Panc1 (cell line): ENCODE results near the gene MRAP. TPM values are rescaled to one million over a fixed set of nuclear protein-coding genes. Genes with fewer than 3 reads are reported as not detected.

Experiments used
- ATAC-seq: fragments of 200-7000 bp; cut with Tn5 transposase; 2 replicates; pipeline ENCODE4 v1.9.1; 2020; ENCODE audit warnings: mild to moderate bottlenecking, moderate library complexity
- BruUV-seq: library from RNA; stranded (reverse); fragments of 400-500 nt; replicated peaks from 2 replicates; lab custom pipeline; 2021; lab: Mats Ljungman, UMichigan
- CTCF ChIA-PET: fragments of 300-600 bp; sonication (Branson Sonifier 250); formaldehyde crosslinking; loops from one replicate; lab custom pipeline; 2022; ENCODE audit warnings: antibody characterized with exemption; lab: Charles Lee
- POLR2A ChIA-PET: fragments of 300-600 bp; sonication (Branson Sonifier 250); formaldehyde crosslinking; loops from one replicate; lab custom pipeline; 2022; ENCODE audit warnings: antibody characterized with exemption; lab: Charles Lee
- DNase-seq: peaks from one replicate; pipeline ENCODE4 v3.0.0-alpha.2; 2010; ENCODE audit warnings: low read depth, low spot score
- H3K27ac ChIP-seq: 2 replicates; pipeline ENCODE4 v1.5.1; 2011; ENCODE audit warnings: mild to moderate bottlenecking, low read length, inconsistent platforms
- H3K27me3 ChIP-seq: fragments of 200-500 bp; sonication (Bioruptor generic); 2 replicates; pipeline ENCODE4 v1.6.0; 2014; ENCODE audit warnings: low read length, inconsistent platforms; ENCODE audit not compliant: control insufficient read depth, insufficient read depth
- H3K36me3 ChIP-seq: fragments of 200-500 bp; sonication (Bioruptor generic); 2 replicates; pipeline ENCODE4 v1.5.1; 2014; ENCODE audit warnings: inconsistent platforms, mild to moderate bottlenecking, low read length, moderate library complexity; ENCODE audit not compliant: control insufficient read depth, insufficient read depth
- H3K4me1 ChIP-seq: 2 replicates; pipeline ENCODE4 v1.5.1; 2011; ENCODE audit warnings: inconsistent platforms, mild to moderate bottlenecking, low read length, moderate library complexity; ENCODE audit not compliant: control insufficient read depth, insufficient read depth
- H3K4me3 ChIP-seq, 2 experiments: 2 replicates each; pipeline ENCODE4 v1.5.1; 2011 to 2012; ENCODE audit warnings: low read depth in 2 of 2, low read length in 2 of 2, mild to moderate bottlenecking in 2 of 2, inconsistent platforms in 1 of 2, moderate library complexity in 1 of 2
- H3K9me3 ChIP-seq: fragments of 200-500 bp; sonication (Bioruptor generic); 2 replicates; pipeline ENCODE4 v1.5.1; 2014; ENCODE audit warnings: low read depth, mild to moderate bottlenecking, inconsistent platforms, low read length, moderate library complexity; ENCODE audit not compliant: control insufficient read depth, insufficient read depth
- POLR2AphosphoS5 ChIP-seq: IDR thresholded peaks from 2 replicates; pipeline ENCODE4 v1.6.1; 2012; ENCODE audit warnings: mild to moderate bottlenecking, low read depth, low read length, moderate library complexity
- SIN3A ChIP-seq: IDR thresholded peaks from 2 replicates; pipeline ENCODE4 v1.6.1; 2012; ENCODE audit warnings: low read depth, mild to moderate bottlenecking, low read length, moderate library complexity, borderline replicate concordance; ENCODE audit not compliant: insufficient read depth
- TCF7L2 ChIP-seq: IDR thresholded peaks from 2 replicates; pipeline ENCODE4 v1.6.1; 2011; ENCODE audit warnings: mild to moderate bottlenecking, low read depth, low read length, inconsistent platforms
- in situ Hi-C: cut with HindIII; loops from 2 replicates; pipeline ENCODE4 v1.10.0; 2016; ENCODE audit warnings: low sequenced_read_pairs, low pct_unique_long_range_greater_than_20kb
- intact Hi-C: fragments of 100-400 bp; cut with micrococcal nuclease; formaldehyde crosslinking; loops from one replicate; pipeline ENCODE4 v1.10.0; 2022; ENCODE audit not compliant: unreplicated experiment
- total RNA-seq: library from RNA; stranded (reverse); gene quantifications from one replicate; pipeline ENCODE4 v1.2.1, GENCODE V29; 2021; ENCODE audit not compliant: unreplicated experiment
- TF ChIP-seq, protein P1 (sequence below): fragments of 450-650 bp; IDR thresholded peaks from 2 replicates; pipeline ENCODE4 v1.5.1; 2017; ENCODE audit warnings: mild to moderate bottlenecking
- TF ChIP-seq, protein P2 (sequence below), 2 experiments: IDR thresholded peaks; 2 replicates each; pipeline ENCODE4 v1.6.1; 2011 to 2012; ENCODE audit warnings: low read depth in 2 of 2, control low read depth in 1 of 2, low read length in 1 of 2, mild to moderate bottlenecking in 1 of 2, moderate library complexity in 1 of 2; ENCODE audit not compliant: insufficient read depth in 1 of 2

The MRAP gene
- total RNA-seq, 1 experiment from 2014 or later = not detected

DNA sequence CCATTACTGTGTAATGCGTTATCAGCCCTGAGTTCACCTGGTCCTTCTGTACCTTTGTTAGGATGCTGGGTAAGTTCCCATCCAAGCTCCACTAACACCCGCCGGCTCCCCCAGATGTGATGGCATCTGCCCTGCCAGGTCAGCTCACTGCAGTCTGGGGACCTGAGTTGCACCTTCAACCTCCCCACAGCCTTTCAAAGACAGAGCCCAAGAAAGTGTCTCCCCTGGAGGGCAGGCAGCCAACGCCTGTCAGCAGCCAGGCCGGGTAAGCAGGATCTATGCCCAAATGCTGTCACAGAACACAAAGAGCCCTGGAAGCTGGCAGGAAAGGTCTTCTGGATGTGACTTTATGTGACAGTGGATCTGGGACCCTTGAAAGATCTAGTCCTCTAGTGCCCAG, 13.7 kb downstream of the MRAP start:
- H3K27ac ChIP-seq = no peak overlapping the region
- H3K4me3 ChIP-seq = no peak overlapping the region
- ChIA-PET CTCF (no interaction called here), POLR2A (no interaction called here)
- DNase-seq (no peak), ATAC-seq (no peak)
- intact Hi-C loops (no loop called here), in situ Hi-C loops (no loop called here)
- TF ChIP-seq, protein P1, sequence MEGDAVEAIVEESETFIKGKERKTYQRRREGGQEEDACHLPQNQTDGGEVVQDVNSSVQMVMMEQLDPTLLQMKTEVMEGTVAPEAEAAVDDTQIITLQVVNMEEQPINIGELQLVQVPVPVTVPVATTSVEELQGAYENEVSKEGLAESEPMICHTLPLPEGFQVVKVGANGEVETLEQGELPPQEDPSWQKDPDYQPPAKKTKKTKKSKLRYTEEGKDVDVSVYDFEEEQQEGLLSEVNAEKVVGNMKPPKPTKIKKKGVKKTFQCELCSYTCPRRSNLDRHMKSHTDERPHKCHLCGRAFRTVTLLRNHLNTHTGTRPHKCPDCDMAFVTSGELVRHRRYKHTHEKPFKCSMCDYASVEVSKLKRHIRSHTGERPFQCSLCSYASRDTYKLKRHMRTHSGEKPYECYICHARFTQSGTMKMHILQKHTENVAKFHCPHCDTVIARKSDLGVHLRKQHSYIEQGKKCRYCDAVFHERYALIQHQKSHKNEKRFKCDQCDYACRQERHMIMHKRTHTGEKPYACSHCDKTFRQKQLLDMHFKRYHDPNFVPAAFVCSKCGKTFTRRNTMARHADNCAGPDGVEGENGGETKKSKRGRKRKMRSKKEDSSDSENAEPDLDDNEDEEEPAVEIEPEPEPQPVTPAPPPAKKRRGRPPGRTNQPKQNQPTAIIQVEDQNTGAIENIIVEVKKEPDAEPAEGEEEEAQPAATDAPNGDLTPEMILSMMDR = no peak
- no peak for TF ChIP-seq SIN3A
- TF ChIP-seq TCF7L2 = no peak
- TF ChIP-seq, protein P2, sequence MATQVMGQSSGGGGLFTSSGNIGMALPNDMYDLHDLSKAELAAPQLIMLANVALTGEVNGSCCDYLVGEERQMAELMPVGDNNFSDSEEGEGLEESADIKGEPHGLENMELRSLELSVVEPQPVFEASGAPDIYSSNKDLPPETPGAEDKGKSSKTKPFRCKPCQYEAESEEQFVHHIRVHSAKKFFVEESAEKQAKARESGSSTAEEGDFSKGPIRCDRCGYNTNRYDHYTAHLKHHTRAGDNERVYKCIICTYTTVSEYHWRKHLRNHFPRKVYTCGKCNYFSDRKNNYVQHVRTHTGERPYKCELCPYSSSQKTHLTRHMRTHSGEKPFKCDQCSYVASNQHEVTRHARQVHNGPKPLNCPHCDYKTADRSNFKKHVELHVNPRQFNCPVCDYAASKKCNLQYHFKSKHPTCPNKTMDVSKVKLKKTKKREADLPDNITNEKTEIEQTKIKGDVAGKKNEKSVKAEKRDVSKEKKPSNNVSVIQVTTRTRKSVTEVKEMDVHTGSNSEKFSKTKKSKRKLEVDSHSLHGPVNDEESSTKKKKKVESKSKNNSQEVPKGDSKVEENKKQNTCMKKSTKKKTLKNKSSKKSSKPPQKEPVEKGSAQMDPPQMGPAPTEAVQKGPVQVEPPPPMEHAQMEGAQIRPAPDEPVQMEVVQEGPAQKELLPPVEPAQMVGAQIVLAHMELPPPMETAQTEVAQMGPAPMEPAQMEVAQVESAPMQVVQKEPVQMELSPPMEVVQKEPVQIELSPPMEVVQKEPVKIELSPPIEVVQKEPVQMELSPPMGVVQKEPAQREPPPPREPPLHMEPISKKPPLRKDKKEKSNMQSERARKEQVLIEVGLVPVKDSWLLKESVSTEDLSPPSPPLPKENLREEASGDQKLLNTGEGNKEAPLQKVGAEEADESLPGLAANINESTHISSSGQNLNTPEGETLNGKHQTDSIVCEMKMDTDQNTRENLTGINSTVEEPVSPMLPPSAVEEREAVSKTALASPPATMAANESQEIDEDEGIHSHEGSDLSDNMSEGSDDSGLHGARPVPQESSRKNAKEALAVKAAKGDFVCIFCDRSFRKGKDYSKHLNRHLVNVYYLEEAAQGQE (IDR thresholded peaks at IDR 0.05; ENCODE audit: insufficient read depth in 1 of 2, low read depth in 2 of 2, low read length in 1 of 2) = no peak
- TF ChIP-seq POLR2AphosphoS5 = no peak
- H3K27me3 ChIP-seq = no peaks in the 10 kb centered on the region
- H3K4me1 ChIP-seq = no peaks in the 10 kb centered on the region
- no peaks in the 10 kb centered on the region for H3K9me3 ChIP-seq
- H3K36me3 ChIP-seq = no peaks in the 10 kb centered on the region; the same call in 1 of the 2 replicates
- BruUV-seq = no TSS peak

- no peak overlapping the region for H3K4me3 ChIP-seq
- DNase-seq (no peak), ATAC-seq (no peak)
- POLR2A ChIA-PET = no interaction called here
- no peaks in the 10 kb centered on the region for H3K9me3 ChIP-seq
- no peak overlapping the region for H3K27ac ChIP-seq
- intact Hi-C loops = no loop called here
- no peaks in the 10 kb centered on the region; the same call in 1 of the 2 replicates for H3K36me3 ChIP-seq
- H3K4me1 ChIP-seq = no peaks in the 10 kb centered on the region
- in situ Hi-C loops = no loop called here
- no TSS peak for BruUV-seq
- TF ChIP-seq SIN3A = no peak
- TF ChIP-seq TCF7L2 = no peak
- TF ChIP-seq, protein P2 (IDR thresholded peaks at IDR 0.05; ENCODE audit: insufficient read depth in 1 of 2, low read depth in 2 of 2, low read length in 1 of 2) = no peak
- no peak for TF ChIP-seq POLR2AphosphoS5
- TF ChIP-seq, protein P1 = no peak
- no peaks in the 10 kb centered on the region for H3K27me3 ChIP-seq
- CTCF ChIA-PET = interaction anchor here (0.6 kb wide), 1 partner anchor 89 kb away, joined by 12 read pairs; no protein-coding TSS in a partner anchor
Measured at GRCh38 chr21:32312976-32313375, 14.3 kb downstream of the MRAP start.
